HepG2 (cell line): ENCODE data around the gene PPP1R27. TPM values are rescaled to one million over a fixed set of nuclear protein-coding genes. Genes with fewer than 3 reads are reported as not detected.
A peak's percentile ranks its signal among the peaks of the same experiment; 100 is the strongest.

ENCODE experiments used
- ATAC-seq: fragments of 200-7000 bp; cut with Tn5 transposase; 3 replicates; pipeline ENCODE4 v1.9.1; 2020; ENCODE audit warnings: mild to moderate bottlenecking, moderate library complexity
- BruUV-seq: library from RNA; stranded (reverse); fragments of 400-500 nt; replicated peaks from 2 replicates; lab custom pipeline; 2021; lab: Mats Ljungman, UMichigan
- CTCF ChIA-PET: fragments of 300-600 bp; formaldehyde crosslinking; extraction: SDS; loops from one replicate; lab custom pipeline; 2021; ENCODE audit warnings: low total read pairs, inconsistent platforms, low intra/inter-chr PET ratio; lab: Yijun Ruan, JAX
- POLR2A ChIA-PET: fragments of 350-600 bp; sonication (Branson Sonifier 250); formaldehyde crosslinking; loops from one replicate; lab custom pipeline; 2020; ENCODE audit warnings: antibody characterized with exemption, inconsistent platforms; lab: Yijun Ruan, JAX
- DNase-seq: peaks from one replicate; pipeline ENCODE4 v3.0.0-alpha.2; 2015; ENCODE audit warnings: low spot score
- FAIRE-seq: peaks from 3 replicates; lab custom pipeline; 2011; peaks lifted over from hg19 to GRCh38; lab: Jason Lieb, UNC
- H2AFZ ChIP-seq: one replicate; pipeline ENCODE4 v1.6.1; 2011; ENCODE audit warnings: low read length, inconsistent platforms
- H3K27ac ChIP-seq: fragments of 300-600 bp; 3 replicates; pipeline ENCODE4 v1.8.0; 2011; ENCODE audit warnings: mixed run types, mild to moderate bottlenecking, mixed read lengths, low read length, inconsistent platforms; ENCODE audit not compliant: insufficient read depth; ENCODE audit errors: extremely low read length
- H3K27me3 ChIP-seq, 2 experiments: fragments of 200-600 bp in 1 of 2; 2 replicates in 1 of 2; 3 replicates in 1 of 2; pipeline versions ENCODE4 v1.6.0 to v1.8.0; 2011; ENCODE audit warnings: low read length in 2 of 2, mild to moderate bottlenecking in 2 of 2, moderate library complexity in 2 of 2, inconsistent platforms in 1 of 2; ENCODE audit not compliant: insufficient read depth in 2 of 2, control insufficient read depth in 1 of 2
- H3K36me3 ChIP-seq, 2 experiments: fragments of 200-600 bp in 1 of 2; replicated peaks in 1 of 2; 2 replicates in 1 of 2; 3 replicates in 1 of 2; pipeline versions ENCODE4 v1.5.1 to v1.8.0; 2011; ENCODE audit warnings: low read length in 2 of 2, inconsistent platforms in 1 of 2; ENCODE audit not compliant: insufficient read depth in 2 of 2, control insufficient read depth in 1 of 2
- H3K4me1 ChIP-seq: 2 replicates; pipeline ENCODE4 v1.5.1; 2012; ENCODE audit warnings: low read length, inconsistent platforms; ENCODE audit not compliant: insufficient read depth
- H3K4me2 ChIP-seq: 2 replicates; pipeline ENCODE4 v1.6.0; 2011; ENCODE audit warnings: low read depth, low read length, inconsistent platforms
- H3K4me3 ChIP-seq, 3 experiments: fragments of 200-600 bp in 1 of 3; sonication (generic), shearing (Covaris generic) in 1 of 3; replicated peaks in 1 of 3; 2 replicates each; pipeline ENCODE4 v1.5.1; 2011 to 2016; ENCODE audit warnings: low read length in 3 of 3, inconsistent platforms in 2 of 3, low read depth in 2 of 3, mild to moderate bottlenecking in 2 of 3, control low read depth in 1 of 3, mixed read lengths in 1 of 3; ENCODE audit not compliant: insufficient read depth in 1 of 3
- H3K79me2 ChIP-seq: one replicate; pipeline ENCODE4 v1.6.1; 2011; ENCODE audit warnings: low read length, inconsistent platforms; ENCODE audit not compliant: insufficient read depth
- H3K9ac ChIP-seq: 2 replicates; pipeline ENCODE4 v1.6.0; 2011; ENCODE audit warnings: mild to moderate bottlenecking, low read depth, low read length, inconsistent platforms; ENCODE audit not compliant: insufficient read depth
- H3K9me3 ChIP-seq: 2 replicates; pipeline ENCODE4 v1.5.1; 2012; ENCODE audit warnings: mild to moderate bottlenecking, low read length
- H4K20me1 ChIP-seq: 2 replicates; pipeline ENCODE4 v1.6.0; 2011; ENCODE audit warnings: inconsistent platforms, mild to moderate bottlenecking, low read length, moderate library complexity; ENCODE audit not compliant: insufficient read depth
- AGO2 ChIP-seq: fragments of 200-400 bp; formaldehyde crosslinking; optimal IDR thresholded peaks from 2 replicates; pipeline ENCODE3; 2017; ENCODE audit warnings: mild to moderate bottlenecking, low read depth, low read length, moderate library complexity
- DPF2 ChIP-seq: sonication (generic); formaldehyde crosslinking; IDR thresholded peaks from 2 replicates; pipeline ENCODE4 v1.4.0; 2020; ENCODE audit warnings: mild to moderate bottlenecking, low read depth, missing genetic modification reagents, borderline replicate concordance
- HNRNPLL ChIP-seq: fragments of 200-400 bp; formaldehyde crosslinking; IDR thresholded peaks from 2 replicates; pipeline ENCODE4 v1.6.1; 2017; ENCODE audit warnings: mild to moderate bottlenecking, low read depth, low read length; ENCODE audit not compliant: poor library complexity, severe bottlenecking
- JUNB ChIP-seq: sonication (generic); formaldehyde crosslinking; IDR thresholded peaks from 2 replicates; pipeline ENCODE4 v1.8.0; 2022; ENCODE audit warnings: missing genetic modification reagents, mild to moderate bottlenecking, borderline replicate concordance
- MXD1 ChIP-seq: sonication (generic); formaldehyde crosslinking; IDR thresholded peaks from 2 replicates; pipeline ENCODE4 v1.4.0; 2020; ENCODE audit warnings: mild to moderate bottlenecking, missing genetic modification reagents
- NONO ChIP-seq, 2 experiments: fragments of 450-650 bp in 1 of 2; sonication (generic) in 1 of 2; formaldehyde crosslinking in 1 of 2; IDR thresholded peaks in 1 of 2; conservative IDR thresholded peaks in 1 of 2; 2 replicates each; pipeline versions ENCODE4 v1.6.1 to v1.8.0; 2017 to 2022; ENCODE audit warnings: mild to moderate bottlenecking in 1 of 2, missing genetic modification reagents in 1 of 2, moderate library complexity in 1 of 2
- PHB2 ChIP-seq: fragments of 450-650 bp; IDR thresholded peaks from 2 replicates; pipeline ENCODE4 v1.6.1; 2018; ENCODE audit not compliant: partially characterized antibody
- PITX1 ChIP-seq: sonication (generic); formaldehyde crosslinking; IDR thresholded peaks from 2 replicates; pipeline ENCODE4 v1.5.1; 2020; ENCODE audit warnings: mild to moderate bottlenecking, missing genetic modification reagents
- POLR2A ChIP-seq, 2 experiments: IDR thresholded peaks; 2 replicates each; pipeline ENCODE4 v1.6.1; 2011; ENCODE audit warnings: low read depth in 2 of 2, low read length in 2 of 2, mild to moderate bottlenecking in 1 of 2, moderate library complexity in 1 of 2; ENCODE audit not compliant: insufficient read depth in 1 of 2
- POLR2AphosphoS2 ChIP-seq: IDR thresholded peaks from 2 replicates; pipeline ENCODE4 v1.6.1; 2011; ENCODE audit warnings: low read depth, low read length, improper control_type of control experiment
- PPARG ChIP-seq: conservative IDR thresholded peaks from 2 replicates; pipeline ENCODE4 v1.6.1; 2016; ENCODE audit warnings: missing biosample characterization, missing genetic modification reagents
- RBFOX2 ChIP-seq: fragments of 200-400 bp; formaldehyde crosslinking; IDR thresholded peaks from 2 replicates; pipeline ENCODE4 v1.6.1; 2017; ENCODE audit warnings: low read depth, mild to moderate bottlenecking, low read length
- TARDBP ChIP-seq: sonication (generic); formaldehyde crosslinking; IDR thresholded peaks from 2 replicates; pipeline ENCODE4 v1.8.0; 2022; ENCODE audit warnings: mild to moderate bottlenecking, missing genetic modification reagents
- THAP8 ChIP-seq: sonication (generic); formaldehyde crosslinking; IDR thresholded peaks from 2 replicates; pipeline ENCODE4 v1.5.1; 2020; ENCODE audit warnings: missing genetic modification reagents, mild to moderate bottlenecking, borderline replicate concordance
- XRCC5 ChIP-seq: fragments of 200-400 bp; formaldehyde crosslinking; optimal IDR thresholded peaks from 2 replicates; pipeline ENCODE3; 2017; ENCODE audit warnings: mild to moderate bottlenecking, low read length
- ZNF225 ChIP-seq: sonication (generic); formaldehyde crosslinking; IDR thresholded peaks from 2 replicates; pipeline ENCODE4 v1.4.0; 2020; ENCODE audit warnings: mild to moderate bottlenecking, missing genetic modification reagents
- ZNF235 ChIP-seq: sonication (generic); formaldehyde crosslinking; IDR thresholded peaks from 2 replicates; pipeline ENCODE4 v1.8.1; 2023; ENCODE audit warnings: mild to moderate bottlenecking, missing genetic modification reagents, borderline replicate concordance
- WGBS: methylation state at CpG from one replicate; pipeline ENCODE4 v1.1.6; 2017; ENCODE audit warnings: low lambda C conversion rate; 5-methylcytosine and 5-hydroxymethylcytosine counted together
- in situ Hi-C: cut with HindIII; loops from 2 replicates; pipeline ENCODE4 v1.10.0; 2017; ENCODE audit warnings: low pct_unique_long_range_greater_than_20kb; ENCODE audit not compliant: extremely low pct_ligation_motif_present
- intact Hi-C: fragments of 100-400 bp; cut with micrococcal nuclease; formaldehyde crosslinking; loops from one replicate; pipeline ENCODE4 v1.10.0; 2022; ENCODE audit not compliant: unreplicated experiment
- polyA plus RNA-seq, 8 experiments: library from polyadenylated mRNA; depleted of rRNA in 3 of 8; stranded (reverse) in 7 of 8; unstranded in 1 of 8; fragments of >200 nt; fragmentation: Illumina TruSeq in 4 of 8; extraction: Trizol in 4 of 8; gene quantifications; 2 replicates each; pipeline versions ENCODE4 v1.2.1 to v1.2.3, GENCODE V29; 2011 to 2016; ENCODE audit warnings: low read depth in 4 of 8, missing spikeins in 1 of 8, mixed read lengths in 1 of 8; ENCODE audit not compliant: insufficient read depth in 1 of 8
- total RNA-seq, 5 experiments: library from RNA; depleted of rRNA; stranded (reverse); fragments of >200 nt; fragmentation: Illumina TruSeq; extraction: Trizol; gene quantifications; 2 replicates each; pipeline ENCODE4 v1.2.3, GENCODE V29; 2016; ENCODE audit warnings: low read depth in 1 of 5
- TF ChIP-seq, protein P1 (sequence below): sonication (generic); formaldehyde crosslinking; IDR thresholded peaks from 2 replicates; pipeline ENCODE4 v1.4.0; 2020; ENCODE audit warnings: missing genetic modification reagents
- TF ChIP-seq, protein P2 (sequence below): sonication (generic); formaldehyde crosslinking; IDR thresholded peaks from 2 replicates; pipeline ENCODE4; 2020; ENCODE audit warnings: missing genetic modification reagents, mild to moderate bottlenecking, borderline replicate concordance

The PPP1R27 gene
- total and polyA plus RNA-seq, 2 of the 13 experiments (the other 11 are each of a cell fraction or from before 2014, with no cell fraction given), result 0.17 to 1.00 TPM

GRCh38 chr17:81851423-81851822, 16.6 kb upstream of the PPP1R27 start:
- peaks cover 28% of the 10 kb centered on the region for H3K4me1 ChIP-seq
- peaks cover 27% of the 10 kb centered on the region for H3K79me2 ChIP-seq
- DNase-seq (no peak), ATAC-seq (peak; percentile 1; the same call in 1 of the 3 replicates), FAIRE-seq (no peak)
- H3K27me3 ChIP-seq, result no peaks in the 10 kb centered on the region
- WGBS, result 94% methylated on average over 15 of the region's 16 CpGs
- H3K4me2 ChIP-seq, result no peak overlapping the region
- H3K27ac ChIP-seq, result no peak overlapping the region
- H3K9me3 ChIP-seq, result no peaks in the 10 kb centered on the region
- intact Hi-C loops (no loop called here), in situ Hi-C loops (no loop called here)
- no peak overlapping the region for H3K4me3 ChIP-seq
- ChIA-PET CTCF (no interaction called here), POLR2A (interaction anchor here (1.1 to 4.0 kb wide), 6 partner anchors 8 to 168 kb away, joined by 3 to 17 read pairs (median 5); partner anchors contain the start of genes ARL16, HGS, MCRIP1 and P4HB)
- no peak overlapping the region for H3K9ac ChIP-seq
- H3K36me3 ChIP-seq, result peaks cover 46 to 73% of the 10 kb centered on the region in 2 experiments
- H2AFZ ChIP-seq, result no peak overlapping the region
- TF ChIP-seq JUNB (CRISPR knock-in tag), result 0 out of 2 replicates have a peak, but pooled peaks have one; percentile 4
- TF ChIP-seq PPARG (CRISPR knock-in tag), result no peak
- TF ChIP-seq MXD1 (CRISPR knock-in tag), result 0 out of 2 replicates have a peak, but pooled peaks have one; percentile 26
- TF ChIP-seq DPF2 (CRISPR knock-in tag), result no peak
- TF ChIP-seq XRCC5, result no peak
- TF ChIP-seq, protein P1, sequence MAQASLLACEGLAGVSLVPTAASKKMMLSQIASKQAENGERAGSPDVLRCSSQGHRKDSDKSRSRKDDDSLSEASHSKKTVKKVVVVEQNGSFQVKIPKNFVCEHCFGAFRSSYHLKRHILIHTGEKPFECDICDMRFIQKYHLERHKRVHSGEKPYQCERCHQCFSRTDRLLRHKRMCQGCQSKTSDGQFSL (CRISPR knock-in tag), result no peak
- TF ChIP-seq POLR2AphosphoS2, result 0 out of 2 replicates have a peak, but pooled peaks have one; percentile 34
- TF ChIP-seq AGO2, result peak; percentile 57
- 0 out of 2 replicates have a peak, but pooled peaks have one; percentile 48 for TF ChIP-seq THAP8 (CRISPR knock-in tag)
- TF ChIP-seq PITX1 (CRISPR knock-in tag), result no peak
- TF ChIP-seq, protein P2, sequence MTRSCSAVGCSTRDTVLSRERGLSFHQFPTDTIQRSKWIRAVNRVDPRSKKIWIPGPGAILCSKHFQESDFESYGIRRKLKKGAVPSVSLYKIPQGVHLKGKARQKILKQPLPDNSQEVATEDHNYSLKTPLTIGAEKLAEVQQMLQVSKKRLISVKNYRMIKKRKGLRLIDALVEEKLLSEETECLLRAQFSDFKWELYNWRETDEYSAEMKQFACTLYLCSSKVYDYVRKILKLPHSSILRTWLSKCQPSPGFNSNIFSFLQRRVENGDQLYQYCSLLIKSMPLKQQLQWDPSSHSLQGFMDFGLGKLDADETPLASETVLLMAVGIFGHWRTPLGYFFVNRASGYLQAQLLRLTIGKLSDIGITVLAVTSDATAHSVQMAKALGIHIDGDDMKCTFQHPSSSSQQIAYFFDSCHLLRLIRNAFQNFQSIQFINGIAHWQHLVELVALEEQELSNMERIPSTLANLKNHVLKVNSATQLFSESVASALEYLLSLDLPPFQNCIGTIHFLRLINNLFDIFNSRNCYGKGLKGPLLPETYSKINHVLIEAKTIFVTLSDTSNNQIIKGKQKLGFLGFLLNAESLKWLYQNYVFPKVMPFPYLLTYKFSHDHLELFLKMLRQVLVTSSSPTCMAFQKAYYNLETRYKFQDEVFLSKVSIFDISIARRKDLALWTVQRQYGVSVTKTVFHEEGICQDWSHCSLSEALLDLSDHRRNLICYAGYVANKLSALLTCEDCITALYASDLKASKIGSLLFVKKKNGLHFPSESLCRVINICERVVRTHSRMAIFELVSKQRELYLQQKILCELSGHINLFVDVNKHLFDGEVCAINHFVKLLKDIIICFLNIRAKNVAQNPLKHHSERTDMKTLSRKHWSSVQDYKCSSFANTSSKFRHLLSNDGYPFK, result 0 out of 2 replicates have a peak, but pooled peaks have one; percentile 3
- no peak for TF ChIP-seq PHB2
- peak in 1 of 2 experiments; percentile 43; a peak in 1 of 4 replicates for TF ChIP-seq POLR2A (IDR thresholded peaks at IDR 0.05; ENCODE audit: insufficient read depth in 1 of 2, low read depth in 2 of 2, low read length in 2 of 2)
- TF ChIP-seq ZNF235 (CRISPR knock-in tag), result no peak
- peak; percentile 43; the same call in 1 of the 2 replicates for TF ChIP-seq RBFOX2
- TF ChIP-seq TARDBP (CRISPR knock-in tag), result no peak
- TF ChIP-seq NONO (IDR thresholded peaks at IDR 0.05), result no peak
- no peak for TF ChIP-seq NONO (CRISPR knock-in tag; conservative IDR thresholded peaks at IDR 0.05)
- no peak for TF ChIP-seq HNRNPLL
- TF ChIP-seq ZNF225, result 0 out of 2 replicates have a peak, but pooled peaks have one; percentile 29
- BruUV-seq, result no TSS peak
- peaks cover 7% of the 10 kb centered on the region; the same call in 1 of the 2 replicates for H4K20me1 ChIP-seq
